ENCODE data around the gene SPTB.

The SPTB gene

GRCh38 chr14:64725879-64726584 lies 153.7 kb downstream of the SPTB start:
- TF ChIP-seq, protein P1, sequence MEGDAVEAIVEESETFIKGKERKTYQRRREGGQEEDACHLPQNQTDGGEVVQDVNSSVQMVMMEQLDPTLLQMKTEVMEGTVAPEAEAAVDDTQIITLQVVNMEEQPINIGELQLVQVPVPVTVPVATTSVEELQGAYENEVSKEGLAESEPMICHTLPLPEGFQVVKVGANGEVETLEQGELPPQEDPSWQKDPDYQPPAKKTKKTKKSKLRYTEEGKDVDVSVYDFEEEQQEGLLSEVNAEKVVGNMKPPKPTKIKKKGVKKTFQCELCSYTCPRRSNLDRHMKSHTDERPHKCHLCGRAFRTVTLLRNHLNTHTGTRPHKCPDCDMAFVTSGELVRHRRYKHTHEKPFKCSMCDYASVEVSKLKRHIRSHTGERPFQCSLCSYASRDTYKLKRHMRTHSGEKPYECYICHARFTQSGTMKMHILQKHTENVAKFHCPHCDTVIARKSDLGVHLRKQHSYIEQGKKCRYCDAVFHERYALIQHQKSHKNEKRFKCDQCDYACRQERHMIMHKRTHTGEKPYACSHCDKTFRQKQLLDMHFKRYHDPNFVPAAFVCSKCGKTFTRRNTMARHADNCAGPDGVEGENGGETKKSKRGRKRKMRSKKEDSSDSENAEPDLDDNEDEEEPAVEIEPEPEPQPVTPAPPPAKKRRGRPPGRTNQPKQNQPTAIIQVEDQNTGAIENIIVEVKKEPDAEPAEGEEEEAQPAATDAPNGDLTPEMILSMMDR (IDR thresholded peaks at IDR 0.05; ENCODE audit: low read depth, low read length, missing control alignments): no peak
- DNase-seq (ENCODE audit: low read depth): no peak
- H3K4me3 ChIP-seq (ENCODE audit: low read depth, low read length): no peak overlapping the region

GRCh38 chr14:64725261-64725815 lies 154.4 kb downstream of the SPTB start:
- no peak overlapping the region for H3K4me3 ChIP-seq (ENCODE audit: low read depth, low read length)
- TF ChIP-seq, protein P1 (IDR thresholded peaks at IDR 0.05; ENCODE audit: low read depth, low read length, missing control alignments): no peak
- no peak for DNase-seq (ENCODE audit: low read depth)

DNA sequence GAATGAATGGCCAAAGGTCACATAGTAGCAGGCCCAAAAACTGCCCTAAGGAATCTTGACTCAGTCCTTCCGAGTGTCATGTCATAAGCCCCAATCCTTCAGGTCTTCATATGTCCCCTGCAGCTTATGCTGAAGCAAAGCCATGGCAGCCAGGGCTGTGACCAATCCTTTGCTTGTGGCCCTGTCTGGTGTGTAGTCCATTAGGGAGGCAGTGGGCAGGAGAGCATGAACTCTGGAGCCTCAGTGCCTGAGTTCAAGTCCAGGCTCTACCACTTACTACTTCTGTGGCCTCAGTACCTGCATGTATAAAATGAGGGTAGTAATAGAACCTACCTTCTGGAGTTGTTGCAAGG lies 155.2 kb downstream of the SPTB start:
- TF ChIP-seq, protein P1 (IDR thresholded peaks at IDR 0.05; ENCODE audit: low read depth, low read length, missing control alignments): no peak
- no peak overlapping the region for H3K4me3 ChIP-seq (ENCODE audit: low read depth, low read length)
- no peak for DNase-seq (ENCODE audit: low read depth)

DNA sequence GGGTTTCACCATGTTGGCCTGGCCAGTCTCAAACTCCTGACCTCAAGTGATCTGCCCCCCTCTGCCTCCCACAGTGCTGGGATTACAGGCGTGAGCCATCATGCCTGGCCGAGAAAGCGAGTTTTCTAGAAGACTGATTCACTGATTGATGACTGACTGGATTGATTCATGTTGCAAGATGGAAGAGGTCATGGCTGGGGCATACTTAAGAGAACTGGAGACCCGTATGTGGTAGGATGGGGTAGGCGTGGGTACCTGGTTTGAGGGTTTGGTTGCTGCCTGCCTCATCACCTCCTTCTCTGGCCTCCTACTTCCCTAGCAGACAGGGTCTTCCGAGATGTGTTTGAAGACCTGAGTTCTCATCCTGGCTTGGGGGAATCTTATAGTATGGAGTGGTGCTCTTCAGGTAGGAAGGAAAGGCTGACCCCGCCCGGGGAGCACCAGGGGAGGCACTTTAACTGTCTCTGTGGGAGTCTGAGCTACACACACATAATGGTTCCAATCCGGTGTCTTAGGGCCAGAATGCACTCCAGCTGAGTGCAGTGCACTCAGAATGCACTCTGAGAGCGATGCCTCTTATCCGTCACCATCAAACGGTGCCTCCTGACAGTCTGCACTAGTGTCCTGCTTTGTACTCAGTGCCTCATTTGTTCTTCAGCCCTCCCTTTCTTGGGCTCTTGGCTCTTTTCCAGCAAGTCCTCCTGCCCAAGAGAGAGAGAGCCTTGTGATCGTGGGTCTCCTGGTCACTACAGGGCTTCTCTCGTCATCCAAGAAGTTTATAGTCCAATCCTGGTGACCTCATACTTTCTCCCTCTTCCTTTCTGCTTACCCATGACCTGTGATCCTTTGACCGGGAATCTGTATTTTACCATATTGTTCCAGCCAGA lies 155.8 kb downstream of the SPTB start:
- DNase-seq (ENCODE audit: low read depth): no peak
- no peak overlapping the region for H3K4me3 ChIP-seq (ENCODE audit: low read depth, low read length)
- TF ChIP-seq, protein P1 (IDR thresholded peaks at IDR 0.05; ENCODE audit: low read depth, low read length, missing control alignments): no peak

- TF ChIP-seq, protein P1 (IDR thresholded peaks at IDR 0.05; ENCODE audit: low read depth, low read length, missing control alignments): no peak
- no peak for DNase-seq (ENCODE audit: low read depth)
- no peak overlapping the region for H3K4me3 ChIP-seq (ENCODE audit: low read depth, low read length)
Measured at GRCh38 chr14:64722842-64723447, 156.8 kb downstream of the SPTB start.

GRCh38 chr14:64721899-64722298 lies 157.8 kb downstream of the SPTB start:
- TF ChIP-seq, protein P1 (IDR thresholded peaks at IDR 0.05; ENCODE audit: low read depth, low read length, missing control alignments): no peak
- no peak overlapping the region for H3K4me3 ChIP-seq (ENCODE audit: low read depth, low read length)
- DNase-seq (ENCODE audit: low read depth): no peak
